HEK293T (cell line): ENCODE data around the gene SLC1A4.
A peak's percentile ranks its signal among the peaks of the same experiment; 100 is the strongest.

Source experiments
- CTCF ChIA-PET: fragments of 350-600 bp; formaldehyde crosslinking; extraction: SDS; loops from one replicate; lab custom pipeline; 2021; ENCODE audit warnings: antibody characterized with exemption, inconsistent platforms; lab: Yijun Ruan, JAX
- POLR2A ChIA-PET: fragments of 350-600 bp; formaldehyde crosslinking; extraction: SDS; loops from one replicate; lab custom pipeline; 2020; ENCODE audit warnings: antibody characterized with exemption, inconsistent platforms; lab: Yijun Ruan, JAX
- DNase-seq: peaks from one replicate; pipeline ENCODE4 v3.0.0; 2012; ENCODE audit warnings: mixed read lengths; ENCODE audit errors: extremely low spot score
- ARNT ChIP-seq: fragments of 450-650 bp; IDR thresholded peaks from 2 replicates; pipeline ENCODE4 v1.6.1; 2017; ENCODE audit warnings: mild to moderate bottlenecking
- BHLHE40 ChIP-seq: fragments of 450-650 bp; IDR thresholded peaks from 2 replicates; pipeline ENCODE4 v1.6.1; 2016; ENCODE audit warnings: mild to moderate bottlenecking, moderate library complexity, borderline replicate concordance
- CTBP1 ChIP-seq: fragments of 450-650 bp; IDR thresholded peaks from 2 replicates; pipeline ENCODE4 v1.6.1; 2016; ENCODE audit warnings: borderline replicate concordance
- ELF4 ChIP-seq: fragments of 450-650 bp; IDR thresholded peaks from 2 replicates; pipeline ENCODE4 v1.6.1; 2017; ENCODE audit warnings: antibody characterized with exemption
- FOXA1 ChIP-seq: fragments of 450-650 bp; IDR thresholded peaks from 2 replicates; pipeline ENCODE4 v1.6.1; 2016; ENCODE audit warnings: mild to moderate bottlenecking
- FOXK2 ChIP-seq: fragments of 450-650 bp; IDR thresholded peaks from 2 replicates; pipeline ENCODE4 v1.6.1; 2016; ENCODE audit warnings: mild to moderate bottlenecking
- FOXM1 ChIP-seq: fragments of 450-650 bp; IDR thresholded peaks from 2 replicates; pipeline ENCODE4 v1.6.1; 2017; ENCODE audit warnings: mild to moderate bottlenecking, borderline replicate concordance
- HDGF ChIP-seq: fragments of 450-650 bp; IDR thresholded peaks from 2 replicates; pipeline ENCODE4 v1.6.1; 2017; ENCODE audit warnings: antibody characterized with exemption, borderline replicate concordance
- L3MBTL2 ChIP-seq: fragments of 450-650 bp; conservative IDR thresholded peaks from 2 replicates; pipeline ENCODE4 v1.6.1; 2016; ENCODE audit warnings: mild to moderate bottlenecking
- LEF1 ChIP-seq: fragments of 450-650 bp; IDR thresholded peaks from 2 replicates; pipeline ENCODE4 v1.6.1; 2017; ENCODE audit warnings: mild to moderate bottlenecking, borderline replicate concordance
- NFRKB ChIP-seq: fragments of 450-650 bp; IDR thresholded peaks from 2 replicates; pipeline ENCODE4 v1.6.1; 2016; ENCODE audit warnings: mild to moderate bottlenecking, moderate library complexity
- PKNOX1 ChIP-seq: fragments of 450-650 bp; IDR thresholded peaks from 2 replicates; pipeline ENCODE4 v1.6.1; 2016
- SP1 ChIP-seq: fragments of 450-650 bp; IDR thresholded peaks from 2 replicates; pipeline ENCODE4 v1.6.1; 2017
- SUZ12 ChIP-seq: fragments of 450-650 bp; IDR thresholded peaks from 2 replicates; pipeline ENCODE4 v1.6.1; 2016; ENCODE audit warnings: mild to moderate bottlenecking
- TARDBP ChIP-seq: fragments of 450-650 bp; IDR thresholded peaks from 2 replicates; pipeline ENCODE4 v1.6.1; 2016
- ZNF384 ChIP-seq: fragments of 450-650 bp; IDR thresholded peaks from 2 replicates; pipeline ENCODE4 v1.6.1; 2016

Gene SLC1A4

GRCh38 chr2:65067806-65068553 is 78.8 kb downstream of the SLC1A4 start:
- ChIA-PET CTCF (interaction anchor here (0.6 kb wide), 1 partner anchor 444 kb away, joined by 6 read pairs; no protein-coding TSS in a partner anchor), POLR2A (interaction anchor here (1.1 kb wide), 1 partner anchor 11 kb away, joined by 3 read pairs; the partner anchor contains the start of gene CEP68)
- TF ChIP-seq HDGF (no peak), FOXA1 (no peak), BHLHE40 (no peak), SUZ12 (no peak), FOXK2 (no peak), ELF4 (no peak), LEF1 (no peak), FOXM1 (no peak), SP1 (no peak), L3MBTL2 (no peak), ZNF384 (no peak), NFRKB (no peak), CTBP1 (no peak), PKNOX1 (no peak), TARDBP (no peak), ARNT (no peak)
- DNase-seq = no peak

- POLR2A ChIA-PET = interaction anchor here (1.1 kb wide), 1 partner anchor 61 kb away, joined by 3 read pairs; the partner anchor contains the start of gene RAB1A
- TF ChIP-seq NFRKB = no peak
- CTCF ChIA-PET = no interaction called here
- no peak for DNase-seq
Observed at GRCh38 chr2:65069439-65069824, 80.2 kb downstream of the SLC1A4 start.

GRCh38 chr2:65070172-65070830 is 81.1 kb downstream of the SLC1A4 start:
- POLR2A ChIA-PET = interaction anchor here (1.1 kb wide), 1 partner anchor 60 kb away, joined by 3 read pairs; the partner anchor contains the start of gene RAB1A
- CTCF ChIA-PET = no interaction called here
- no peak for DNase-seq
- TF ChIP-seq FOXK2 = no peak
- no peak for TF ChIP-seq FOXM1
- no peak for TF ChIP-seq PKNOX1
- TF ChIP-seq ZNF384 = no peak
- no peak for TF ChIP-seq FOXA1
- TF ChIP-seq ARNT = no peak
- no peak for TF ChIP-seq BHLHE40
- TF ChIP-seq NFRKB = no peak
- no peak for TF ChIP-seq CTBP1
- no peak for TF ChIP-seq SUZ12
- no peak for TF ChIP-seq L3MBTL2
- TF ChIP-seq ELF4 = no peak
- no peak for TF ChIP-seq SP1
- TF ChIP-seq LEF1 = no peak
- no peak for TF ChIP-seq TARDBP
- TF ChIP-seq HDGF = no peak

GRCh38 chr2:65070856-65071255 is 81.7 kb downstream of the SLC1A4 start:
- CTCF ChIA-PET = interaction anchor here (0.7 kb wide), 1 partner anchor 12 kb away, joined by 3 read pairs; no protein-coding TSS in a partner anchor
- POLR2A ChIA-PET = interaction anchor here (1.1 kb wide), 1 partner anchor 59 kb away, joined by 3 read pairs; the partner anchor contains the start of gene RAB1A
- DNase-seq = no peak
- TF ChIP-seq HDGF = no peak
- no peak for TF ChIP-seq CTBP1
- no peak for TF ChIP-seq FOXM1
- no peak for TF ChIP-seq ZNF384

GRCh38 chr2:65071499-65072180 is 82.4 kb downstream of the SLC1A4 start:
- ChIA-PET CTCF (interaction anchor here (0.7 kb wide), 1 partner anchor 11 kb away, joined by 3 read pairs; no protein-coding TSS in a partner anchor), POLR2A (no interaction called here)
- TF ChIP-seq ZNF384 (no peak), FOXA1 (no peak), FOXM1 (no peak), L3MBTL2 (no peak), NFRKB (no peak), FOXK2 (no peak), PKNOX1 (no peak), ARNT (no peak), LEF1 (no peak), HDGF (no peak)
- peak; percentile 34 for DNase-seq
